HEK293 (cell line): ENCODE measurements around the gene C5orf34.

Source experiments
- BCL11A ChIP-seq: fragments of 450-650 bp; formaldehyde crosslinking; IDR thresholded peaks from 2 replicates; pipeline ENCODE4 v1.5.1; 2016; ENCODE audit warnings: low read depth, missing biosample characterization, missing genetic modification characterization
- GLIS1 ChIP-seq: fragments of 450-650 bp; formaldehyde crosslinking; IDR thresholded peaks from 2 replicates; pipeline ENCODE4 v1.5.1; 2016; ENCODE audit warnings: missing biosample characterization, missing genetic modification characterization
- HOXC10 ChIP-seq: sonication (generic); formaldehyde crosslinking; IDR thresholded peaks from 2 replicates; pipeline ENCODE4 v1.8.1; 2023; ENCODE audit warnings: mild to moderate bottlenecking, missing genetic modification reagents
- IKZF3 ChIP-seq: fragments of 450-650 bp; IDR thresholded peaks from 2 replicates; pipeline ENCODE4 v1.5.0; 2018; ENCODE audit warnings: missing biosample characterization, mild to moderate bottlenecking, missing genetic modification characterization, moderate library complexity
- KLF10 ChIP-seq: fragments of 450-650 bp; IDR thresholded peaks from 2 replicates; pipeline ENCODE4 v1.5.1; 2018; ENCODE audit warnings: missing biosample characterization, mild to moderate bottlenecking, missing genetic modification characterization
- SALL2 ChIP-seq: fragments of 450-650 bp; formaldehyde crosslinking; IDR thresholded peaks from 2 replicates; pipeline ENCODE4 v1.5.0; 2017; ENCODE audit warnings: missing biosample characterization, mild to moderate bottlenecking, missing genetic modification characterization, borderline replicate concordance
- SETDB1 ChIP-seq: IDR thresholded peaks from one replicate; pipeline ENCODE4 v1.6.1; 2017; ENCODE audit warnings: mild to moderate bottlenecking, low read length, moderate library complexity, mixed read lengths; ENCODE audit not compliant: insufficient read length
- ZBTB21 ChIP-seq: fragments of 450-650 bp; formaldehyde crosslinking; IDR thresholded peaks from 2 replicates; pipeline ENCODE4 v1.5.1; 2017; ENCODE audit warnings: missing biosample characterization, missing genetic modification characterization
- ZBTB8A ChIP-seq: fragments of 450-650 bp; formaldehyde crosslinking; IDR thresholded peaks from 2 replicates; pipeline ENCODE4 v1.5.1; 2016; ENCODE audit warnings: missing biosample characterization, missing genetic modification characterization
- ZFHX2 ChIP-seq: fragments of 450-650 bp; formaldehyde crosslinking; conservative IDR thresholded peaks from 2 replicates; pipeline ENCODE4 v1.5.1; 2016; ENCODE audit warnings: missing biosample characterization, missing genetic modification characterization
- ZFP37 ChIP-seq: fragments of 450-650 bp; formaldehyde crosslinking; IDR thresholded peaks from 2 replicates; pipeline ENCODE4 v1.5.1; 2016; ENCODE audit warnings: missing biosample characterization, missing genetic modification characterization
- ZFP41 ChIP-seq: fragments of 450-650 bp; formaldehyde crosslinking; IDR thresholded peaks from 2 replicates; pipeline ENCODE4 v1.5.1; 2016; ENCODE audit warnings: missing biosample characterization, missing genetic modification characterization, borderline replicate concordance
- ZNF155 ChIP-seq: fragments of 450-650 bp; formaldehyde crosslinking; IDR thresholded peaks from 2 replicates; pipeline ENCODE4 v1.5.1; 2016; ENCODE audit warnings: missing biosample characterization, missing genetic modification characterization
- ZNF169 ChIP-seq: fragments of 450-650 bp; formaldehyde crosslinking; IDR thresholded peaks from 2 replicates; pipeline ENCODE4 v1.5.1; 2016; ENCODE audit warnings: missing biosample characterization, missing genetic modification characterization
- ZNF214 ChIP-seq: fragments of 450-650 bp; formaldehyde crosslinking; IDR thresholded peaks from 2 replicates; pipeline ENCODE4 v1.5.1; 2017; ENCODE audit warnings: missing biosample characterization, mild to moderate bottlenecking, missing genetic modification characterization, borderline replicate concordance
- ZNF223 ChIP-seq: fragments of 450-650 bp; formaldehyde crosslinking; IDR thresholded peaks from 2 replicates; pipeline ENCODE4 v1.5.1; 2016; ENCODE audit warnings: missing biosample characterization, missing genetic modification characterization
- ZNF350 ChIP-seq: fragments of 450-650 bp; formaldehyde crosslinking; IDR thresholded peaks from 2 replicates; pipeline ENCODE4 v1.5.0; 2017; ENCODE audit warnings: missing biosample characterization, mild to moderate bottlenecking, missing genetic modification characterization
- ZNF416 ChIP-seq: fragments of 450-650 bp; formaldehyde crosslinking; IDR thresholded peaks from 2 replicates; pipeline ENCODE4 v1.5.1; 2016; ENCODE audit warnings: missing biosample characterization, missing genetic modification characterization
- ZNF423 ChIP-seq: fragments of 450-650 bp; formaldehyde crosslinking; IDR thresholded peaks from 2 replicates; pipeline ENCODE4 v1.5.1; 2016; ENCODE audit warnings: missing biosample characterization, missing genetic modification characterization
- ZNF48 ChIP-seq: fragments of 450-650 bp; formaldehyde crosslinking; IDR thresholded peaks from 2 replicates; pipeline ENCODE4 v1.5.1; 2016; ENCODE audit warnings: missing biosample characterization, missing genetic modification characterization
- ZNF555 ChIP-seq: fragments of 450-650 bp; formaldehyde crosslinking; conservative IDR thresholded peaks from 2 replicates; pipeline ENCODE4 v1.5.1; 2017; ENCODE audit warnings: missing biosample characterization, mild to moderate bottlenecking, missing genetic modification characterization, inconsistent platforms
- ZNF585B ChIP-seq: fragments of 450-650 bp; formaldehyde crosslinking; IDR thresholded peaks from 2 replicates; pipeline ENCODE4 v1.5.1; 2016; ENCODE audit warnings: missing biosample characterization, missing genetic modification characterization
- ZNF610 ChIP-seq: fragments of 450-650 bp; formaldehyde crosslinking; IDR thresholded peaks from 2 replicates; pipeline ENCODE4 v1.5.1; 2016; ENCODE audit warnings: missing biosample characterization, missing genetic modification characterization, borderline replicate concordance
- ZNF621 ChIP-seq: fragments of 450-650 bp; formaldehyde crosslinking; IDR thresholded peaks from 2 replicates; pipeline ENCODE4 v1.5.1; 2017; ENCODE audit warnings: missing biosample characterization, missing genetic modification characterization
- ZNF624 ChIP-seq: fragments of 450-650 bp; formaldehyde crosslinking; IDR thresholded peaks from 2 replicates; pipeline ENCODE4 v1.5.1; 2017; ENCODE audit warnings: missing biosample characterization, missing genetic modification characterization
- ZNF626 ChIP-seq: fragments of 450-650 bp; sonication (Bioruptor Pico); formaldehyde crosslinking; IDR thresholded peaks from 2 replicates; pipeline ENCODE4 v1.5.1; 2018; ENCODE audit warnings: missing biosample characterization, missing genetic modification characterization, inconsistent platforms
- ZNF785 ChIP-seq: fragments of 450-650 bp; formaldehyde crosslinking; IDR thresholded peaks from 2 replicates; pipeline ENCODE4 v1.5.1; 2016; ENCODE audit warnings: missing biosample characterization, missing genetic modification characterization
- ZNF830 ChIP-seq: fragments of 450-650 bp; IDR thresholded peaks from 2 replicates; pipeline ENCODE4 v1.5.0; 2018; ENCODE audit warnings: missing biosample characterization, missing genetic modification characterization, low read depth, mild to moderate bottlenecking, moderate library complexity
- ZSCAN16 ChIP-seq: fragments of 450-650 bp; formaldehyde crosslinking; IDR thresholded peaks from 2 replicates; pipeline ENCODE4 v1.5.1; 2016; ENCODE audit warnings: missing biosample characterization, missing genetic modification characterization
- ZSCAN23 ChIP-seq: fragments of 450-650 bp; formaldehyde crosslinking; IDR thresholded peaks from 2 replicates; pipeline ENCODE4 v1.5.1; 2016; ENCODE audit warnings: missing biosample characterization, missing genetic modification characterization
- ZXDB ChIP-seq: fragments of 450-650 bp; formaldehyde crosslinking; IDR thresholded peaks from 2 replicates; pipeline ENCODE4 v1.5.1; 2016; ENCODE audit warnings: missing biosample characterization, missing genetic modification characterization
- TF ChIP-seq, protein P1 (sequence below): fragments of 450-650 bp; formaldehyde crosslinking; IDR thresholded peaks from 2 replicates; pipeline ENCODE4 v1.5.1; 2017; ENCODE audit warnings: missing biosample characterization, missing genetic modification characterization
- TF ChIP-seq, protein P2 (sequence below): fragments of 450-650 bp; formaldehyde crosslinking; IDR thresholded peaks from 2 replicates; pipeline ENCODE4; 2016; ENCODE audit warnings: missing biosample characterization, missing genetic modification characterization
- TF ChIP-seq, protein P3 (sequence below): fragments of 450-650 bp; formaldehyde crosslinking; IDR thresholded peaks from 2 replicates; pipeline ENCODE4 v1.5.1; 2016; ENCODE audit warnings: missing biosample characterization, missing genetic modification characterization
- TF ChIP-seq, protein P4 (sequence below): fragments of 450-650 bp; formaldehyde crosslinking; IDR thresholded peaks from 2 replicates; pipeline ENCODE4 v1.5.1; 2016; ENCODE audit warnings: missing biosample characterization, missing genetic modification characterization

Gene C5orf34

DNA sequence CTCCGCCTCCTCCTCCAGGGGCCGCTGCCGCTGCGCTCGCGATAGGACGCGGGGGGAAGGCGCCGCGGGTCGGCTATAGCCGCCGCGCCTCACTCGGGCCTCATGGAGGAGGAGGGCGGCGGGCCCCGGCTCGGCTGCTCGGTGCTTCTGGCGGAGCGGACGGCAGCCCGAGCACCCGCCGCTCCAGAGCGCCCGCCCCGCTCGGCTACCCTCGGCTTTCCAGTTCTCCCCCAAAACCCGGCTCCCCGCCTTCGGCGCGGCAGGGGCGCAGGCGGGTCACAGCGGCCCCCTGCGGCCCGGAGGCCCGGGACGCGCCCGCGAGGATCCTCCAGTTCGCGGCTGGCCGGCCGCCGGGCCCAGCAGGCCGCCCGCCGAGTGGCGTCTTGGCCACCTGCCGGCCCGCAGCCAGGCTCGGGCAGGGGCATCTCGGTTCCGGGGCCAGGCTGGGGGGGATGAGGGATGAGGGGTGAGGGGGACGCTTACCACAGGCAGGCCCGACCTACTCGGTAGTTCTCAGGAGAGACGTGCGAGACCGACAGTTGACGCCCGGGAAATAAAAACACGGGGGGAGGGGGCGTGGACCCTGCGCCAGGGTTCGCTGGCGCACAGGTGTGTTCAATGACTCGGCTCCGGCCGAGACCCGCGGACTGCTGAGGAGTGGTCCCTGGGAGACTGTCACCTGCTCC is 42.1 kb upstream of the C5orf34 start, which contains the start of gene PAIP1 (continued):
- no peak for TF ChIP-seq ZNF621 (tag by site-specific recombination)
- no peak for TF ChIP-seq ZSCAN23 (tag by site-specific recombination)
- TF ChIP-seq GLIS1 (tag by site-specific recombination): no peak
- 0 out of 2 replicates have a peak, but pooled peaks have one; percentile 15 for TF ChIP-seq BCL11A (tag by site-specific recombination)
- TF ChIP-seq ZXDB (tag by site-specific recombination): 0 out of 2 replicates have a peak, but pooled peaks have one; percentile 28
- TF ChIP-seq SETDB1: no peak
- TF ChIP-seq SALL2 (tag by site-specific recombination): no peak
- TF ChIP-seq, protein P1, sequence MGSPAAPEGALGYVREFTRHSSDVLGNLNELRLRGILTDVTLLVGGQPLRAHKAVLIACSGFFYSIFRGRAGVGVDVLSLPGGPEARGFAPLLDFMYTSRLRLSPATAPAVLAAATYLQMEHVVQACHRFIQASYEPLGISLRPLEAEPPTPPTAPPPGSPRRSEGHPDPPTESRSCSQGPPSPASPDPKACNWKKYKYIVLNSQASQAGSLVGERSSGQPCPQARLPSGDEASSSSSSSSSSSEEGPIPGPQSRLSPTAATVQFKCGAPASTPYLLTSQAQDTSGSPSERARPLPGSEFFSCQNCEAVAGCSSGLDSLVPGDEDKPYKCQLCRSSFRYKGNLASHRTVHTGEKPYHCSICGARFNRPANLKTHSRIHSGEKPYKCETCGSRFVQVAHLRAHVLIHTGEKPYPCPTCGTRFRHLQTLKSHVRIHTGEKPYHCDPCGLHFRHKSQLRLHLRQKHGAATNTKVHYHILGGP (tag by site-specific recombination): no peak
- TF ChIP-seq, protein P2, sequence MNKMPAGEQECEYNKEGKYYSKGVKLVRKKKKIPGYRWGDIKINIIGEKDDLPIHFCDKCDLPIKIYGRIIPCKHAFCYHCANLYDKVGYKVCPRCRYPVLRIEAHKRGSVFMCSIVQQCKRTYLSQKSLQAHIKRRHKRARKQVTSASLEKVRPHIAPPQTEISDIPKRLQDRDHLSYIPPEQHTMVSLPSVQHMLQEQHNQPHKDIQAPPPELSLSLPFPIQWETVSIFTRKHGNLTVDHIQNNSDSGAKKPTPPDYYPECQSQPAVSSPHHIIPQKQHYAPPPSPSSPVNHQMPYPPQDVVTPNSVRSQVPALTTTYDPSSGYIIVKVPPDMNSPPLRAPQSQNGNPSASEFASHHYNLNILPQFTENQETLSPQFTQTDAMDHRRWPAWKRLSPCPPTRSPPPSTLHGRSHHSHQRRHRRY (tag by site-specific recombination): no peak
- TF ChIP-seq ZNF624 (tag by site-specific recombination): no peak
- TF ChIP-seq ZNF48 (tag by site-specific recombination): no peak
- no peak for TF ChIP-seq ZNF169 (tag by site-specific recombination)
- no peak for TF ChIP-seq ZNF155 (tag by site-specific recombination)
- TF ChIP-seq, protein P3, sequence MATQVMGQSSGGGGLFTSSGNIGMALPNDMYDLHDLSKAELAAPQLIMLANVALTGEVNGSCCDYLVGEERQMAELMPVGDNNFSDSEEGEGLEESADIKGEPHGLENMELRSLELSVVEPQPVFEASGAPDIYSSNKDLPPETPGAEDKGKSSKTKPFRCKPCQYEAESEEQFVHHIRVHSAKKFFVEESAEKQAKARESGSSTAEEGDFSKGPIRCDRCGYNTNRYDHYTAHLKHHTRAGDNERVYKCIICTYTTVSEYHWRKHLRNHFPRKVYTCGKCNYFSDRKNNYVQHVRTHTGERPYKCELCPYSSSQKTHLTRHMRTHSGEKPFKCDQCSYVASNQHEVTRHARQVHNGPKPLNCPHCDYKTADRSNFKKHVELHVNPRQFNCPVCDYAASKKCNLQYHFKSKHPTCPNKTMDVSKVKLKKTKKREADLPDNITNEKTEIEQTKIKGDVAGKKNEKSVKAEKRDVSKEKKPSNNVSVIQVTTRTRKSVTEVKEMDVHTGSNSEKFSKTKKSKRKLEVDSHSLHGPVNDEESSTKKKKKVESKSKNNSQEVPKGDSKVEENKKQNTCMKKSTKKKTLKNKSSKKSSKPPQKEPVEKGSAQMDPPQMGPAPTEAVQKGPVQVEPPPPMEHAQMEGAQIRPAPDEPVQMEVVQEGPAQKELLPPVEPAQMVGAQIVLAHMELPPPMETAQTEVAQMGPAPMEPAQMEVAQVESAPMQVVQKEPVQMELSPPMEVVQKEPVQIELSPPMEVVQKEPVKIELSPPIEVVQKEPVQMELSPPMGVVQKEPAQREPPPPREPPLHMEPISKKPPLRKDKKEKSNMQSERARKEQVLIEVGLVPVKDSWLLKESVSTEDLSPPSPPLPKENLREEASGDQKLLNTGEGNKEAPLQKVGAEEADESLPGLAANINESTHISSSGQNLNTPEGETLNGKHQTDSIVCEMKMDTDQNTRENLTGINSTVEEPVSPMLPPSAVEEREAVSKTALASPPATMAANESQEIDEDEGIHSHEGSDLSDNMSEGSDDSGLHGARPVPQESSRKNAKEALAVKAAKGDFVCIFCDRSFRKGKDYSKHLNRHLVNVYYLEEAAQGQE: no peak
- TF ChIP-seq ZNF214 (tag by site-specific recombination): no peak
- no peak for TF ChIP-seq ZBTB8A (tag by site-specific recombination)
- TF ChIP-seq ZBTB21 (tag by site-specific recombination): no peak
- TF ChIP-seq ZFHX2 (tag by site-specific recombination): peak; percentile 61
- TF ChIP-seq ZNF785 (tag by site-specific recombination): no peak
- no peak for TF ChIP-seq ZNF555 (tag by site-specific recombination)
- TF ChIP-seq ZNF416 (tag by site-specific recombination): no peak
- no peak for TF ChIP-seq ZFP41 (tag by site-specific recombination)
- no peak for TF ChIP-seq ZNF626 (tag by site-specific recombination)
- TF ChIP-seq ZNF830 (tag by site-specific recombination): no peak
- TF ChIP-seq, protein P4, sequence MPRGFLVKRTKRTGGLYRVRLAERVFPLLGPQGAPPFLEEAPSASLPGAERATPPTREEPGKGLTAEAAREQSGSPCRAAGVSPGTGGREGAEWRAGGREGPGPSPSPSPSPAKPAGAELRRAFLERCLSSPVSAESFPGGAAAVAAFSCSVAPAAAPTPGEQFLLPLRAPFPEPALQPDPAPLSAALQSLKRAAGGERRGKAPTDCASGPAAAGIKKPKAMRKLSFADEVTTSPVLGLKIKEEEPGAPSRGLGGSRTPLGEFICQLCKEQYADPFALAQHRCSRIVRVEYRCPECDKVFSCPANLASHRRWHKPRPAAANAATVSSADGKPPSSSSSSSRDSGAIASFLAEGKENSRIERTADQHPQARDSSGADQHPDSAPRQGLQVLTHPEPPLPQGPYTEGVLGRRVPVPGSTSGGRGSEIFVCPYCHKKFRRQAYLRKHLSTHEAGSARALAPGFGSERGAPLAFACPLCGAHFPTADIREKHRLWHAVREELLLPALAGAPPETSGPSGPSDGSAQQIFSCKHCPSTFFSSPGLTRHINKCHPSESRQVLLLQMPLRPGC (tag by site-specific recombination): no peak
- TF ChIP-seq ZNF585B (tag by site-specific recombination): no peak
- TF ChIP-seq ZNF610: no peak
- no peak for TF ChIP-seq ZFP37 (tag by site-specific recombination)
- no peak for TF ChIP-seq ZSCAN16 (tag by site-specific recombination)
- no peak for TF ChIP-seq ZNF423 (tag by site-specific recombination)
- TF ChIP-seq KLF10: peak; percentile 52; the same call in 1 of the 2 replicates
- no peak for TF ChIP-seq ZNF223 (tag by site-specific recombination)
- TF ChIP-seq IKZF3 (tag by site-specific recombination): 0 out of 2 replicates have a peak, but pooled peaks have one; percentile 28
- TF ChIP-seq ZNF350 (tag by site-specific recombination): no peak
- no peak; the same call in 1 of the 2 replicates for TF ChIP-seq HOXC10 (CRISPR knock-in tag)
